ENCODE data around the gene CCDC3. TPM values are rescaled to one million over a fixed set of nuclear protein-coding genes. Genes with fewer than 3 reads are reported as not detected.

CCDC3 gene
- total RNA-seq, 1 experiment from 2014 or later = 1.4 TPM

- Histone ChIP-seq H3K79me2 (ENCODE audit: low read length) (no peaks in the 10 kb centered on the region), H2AFZ (ENCODE audit: low read length) (no peak overlapping the region), H3K4me1 (ENCODE audit: low read length) (peaks cover 16% of the 10 kb centered on the region), H4K20me1 (ENCODE audit: insufficient read depth, low read depth, low read length) (no peaks in the 10 kb centered on the region), H3K4me3 (ENCODE audit: low read length) (no peak overlapping the region), H3K9me2 (replicated peaks; ENCODE audit: insufficient read depth, low read length) (no peaks in the 10 kb centered on the region), H3K9me3 (ENCODE audit: low read length) (no peaks in the 10 kb centered on the region; the same call in 1 of the 2 replicates), H3K27ac (ENCODE audit: low read length) (no peak overlapping the region), H3K4me2 (ENCODE audit: low read depth, low read length, poor library complexity, severe bottlenecking) (no peak overlapping the region), H3K9ac (ENCODE audit: low read length) (no peak overlapping the region), H3K27me3 (ENCODE audit: low read length) (no peaks in the 10 kb centered on the region), H3K36me3 (ENCODE audit: insufficient read depth, low read length) (peaks cover 5% of the 10 kb centered on the region; the same call in 1 of the 2 replicates)
- no peak for DNase-seq
Measured at GRCh38 chr10:12927896-12928295, 73.6 kb downstream of the CCDC3 start.

- Histone ChIP-seq H3K27me3 (ENCODE audit: low read length) (no peaks in the 10 kb centered on the region), H3K9me3 (ENCODE audit: low read length) (no peaks in the 10 kb centered on the region; the same call in 1 of the 2 replicates), H4K20me1 (ENCODE audit: insufficient read depth, low read depth, low read length) (no peaks in the 10 kb centered on the region), H3K4me3 (ENCODE audit: low read length) (no peak overlapping the region), H3K9ac (ENCODE audit: low read length) (no peak overlapping the region), H2AFZ (ENCODE audit: low read length) (no peak overlapping the region), H3K27ac (ENCODE audit: low read length) (no peak overlapping the region), H3K36me3 (ENCODE audit: insufficient read depth, low read length) (peaks cover 5% of the 10 kb centered on the region; the same call in 1 of the 2 replicates), H3K79me2 (ENCODE audit: low read length) (no peaks in the 10 kb centered on the region), H3K4me2 (ENCODE audit: low read depth, low read length, poor library complexity, severe bottlenecking) (no peak overlapping the region), H3K9me2 (replicated peaks; ENCODE audit: insufficient read depth, low read length) (no peaks in the 10 kb centered on the region), H3K4me1 (ENCODE audit: low read length) (peaks cover 17% of the 10 kb centered on the region)
- no peak for DNase-seq
Measured at GRCh38 chr10:12925845-12926244, 75.7 kb downstream of the CCDC3 start.

GRCh38 chr10:12924911-12925310 is 76.6 kb downstream of the CCDC3 start:
- Histone ChIP-seq H3K4me2 (ENCODE audit: low read depth, low read length, poor library complexity, severe bottlenecking) (no peak overlapping the region), H3K9ac (ENCODE audit: low read length) (no peak overlapping the region), H3K9me2 (replicated peaks; ENCODE audit: insufficient read depth, low read length) (no peaks in the 10 kb centered on the region), H3K36me3 (ENCODE audit: insufficient read depth, low read length) (peaks cover 5% of the 10 kb centered on the region; the same call in 1 of the 2 replicates), H4K20me1 (ENCODE audit: insufficient read depth, low read depth, low read length) (no peaks in the 10 kb centered on the region), H3K9me3 (ENCODE audit: low read length) (no peaks in the 10 kb centered on the region; the same call in 1 of the 2 replicates), H2AFZ (ENCODE audit: low read length) (no peak overlapping the region), H3K4me1 (ENCODE audit: low read length) (peaks cover 12% of the 10 kb centered on the region), H3K27me3 (ENCODE audit: low read length) (no peaks in the 10 kb centered on the region), H3K27ac (ENCODE audit: low read length) (no peak overlapping the region), H3K4me3 (ENCODE audit: low read length) (no peak overlapping the region), H3K79me2 (ENCODE audit: low read length) (no peaks in the 10 kb centered on the region)
- no peak for DNase-seq

- H3K27me3 ChIP-seq (ENCODE audit: low read length) = no peaks in the 10 kb centered on the region
- H3K79me2 ChIP-seq (ENCODE audit: low read length) = no peaks in the 10 kb centered on the region
- no peak overlapping the region for H2AFZ ChIP-seq (ENCODE audit: low read length)
- H3K9ac ChIP-seq (ENCODE audit: low read length) = no peak overlapping the region
- no peaks in the 10 kb centered on the region for H4K20me1 ChIP-seq (ENCODE audit: insufficient read depth, low read depth, low read length)
- no peak overlapping the region for H3K4me2 ChIP-seq (ENCODE audit: low read depth, low read length, poor library complexity, severe bottlenecking)
- no peaks in the 10 kb centered on the region for H3K9me3 ChIP-seq (ENCODE audit: low read length)
- no peak for DNase-seq
- no peak overlapping the region for H3K27ac ChIP-seq (ENCODE audit: low read length)
- H3K36me3 ChIP-seq (ENCODE audit: insufficient read depth, low read length) = 0 out of 2 replicates have a peak, but pooled peaks cover 4% of the 10 kb centered on the region
- no peaks in the 10 kb centered on the region for H3K9me2 ChIP-seq (replicated peaks; ENCODE audit: insufficient read depth, low read length)
- H3K4me3 ChIP-seq (ENCODE audit: low read length) = no peak overlapping the region
- H3K4me1 ChIP-seq (ENCODE audit: low read length) = 0 out of 2 replicates have a peak, but pooled peaks cover 4% of the 10 kb centered on the region
Measured at GRCh38 chr10:12922117-12922900, 79.2 kb downstream of the CCDC3 start.

GRCh38 chr10:12921163-12921562 is 80.3 kb downstream of the CCDC3 start:
- Histone ChIP-seq H3K27ac (ENCODE audit: low read length) (no peak overlapping the region), H3K9me2 (replicated peaks; ENCODE audit: insufficient read depth, low read length) (no peaks in the 10 kb centered on the region), H3K79me2 (ENCODE audit: low read length) (no peaks in the 10 kb centered on the region)

GRCh38 chr10:12919574-12919973 is 81.9 kb downstream of the CCDC3 start:
- Histone ChIP-seq H3K9me3 (ENCODE audit: low read length) (no peaks in the 10 kb centered on the region), H3K79me2 (ENCODE audit: low read length) (no peaks in the 10 kb centered on the region), H2AFZ (ENCODE audit: low read length) (no peak overlapping the region), H3K4me2 (ENCODE audit: low read depth, low read length, poor library complexity, severe bottlenecking) (no peak overlapping the region), H3K36me3 (ENCODE audit: insufficient read depth, low read length) (no peaks in the 10 kb centered on the region), H3K9me2 (replicated peaks; ENCODE audit: insufficient read depth, low read length) (no peaks in the 10 kb centered on the region), H3K4me3 (ENCODE audit: low read length) (no peak overlapping the region), H3K27ac (ENCODE audit: low read length) (no peak overlapping the region), H3K27me3 (ENCODE audit: low read length) (no peaks in the 10 kb centered on the region), H4K20me1 (ENCODE audit: insufficient read depth, low read depth, low read length) (no peaks in the 10 kb centered on the region), H3K9ac (ENCODE audit: low read length) (no peak overlapping the region), H3K4me1 (ENCODE audit: low read length) (0 out of 2 replicates have a peak, but pooled peaks cover 4% of the 10 kb centered on the region)
- DNase-seq = no peak

More at GRCh38 chr10:12921163-12921562, 80.3 kb downstream of the CCDC3 start:
- H4K20me1 ChIP-seq (ENCODE audit: insufficient read depth, low read depth, low read length) = no peaks in the 10 kb centered on the region
- H3K4me3 ChIP-seq (ENCODE audit: low read length) = no peak overlapping the region
- H3K27me3 ChIP-seq (ENCODE audit: low read length) = no peaks in the 10 kb centered on the region
- H3K9ac ChIP-seq (ENCODE audit: low read length) = no peak overlapping the region
- no peaks in the 10 kb centered on the region for H3K36me3 ChIP-seq (ENCODE audit: insufficient read depth, low read length)
- no peak overlapping the region for H2AFZ ChIP-seq (ENCODE audit: low read length)
- no peak overlapping the region for H3K4me2 ChIP-seq (ENCODE audit: low read depth, low read length, poor library complexity, severe bottlenecking)
- no peaks in the 10 kb centered on the region for H3K9me3 ChIP-seq (ENCODE audit: low read length)
- 0 out of 2 replicates have a peak, but pooled peaks cover 4% of the 10 kb centered on the region for H3K4me1 ChIP-seq (ENCODE audit: low read length)
- no peak for DNase-seq

- Histone ChIP-seq H3K79me2 (ENCODE audit: low read length) (no peaks in the 10 kb centered on the region), H3K4me2 (ENCODE audit: low read depth, low read length, poor library complexity, severe bottlenecking) (no peak overlapping the region), H3K9me2 (replicated peaks; ENCODE audit: insufficient read depth, low read length) (no peaks in the 10 kb centered on the region), H3K9ac (ENCODE audit: low read length) (no peak overlapping the region), H3K27ac (ENCODE audit: low read length) (no peak overlapping the region), H3K36me3 (ENCODE audit: insufficient read depth, low read length) (no peaks in the 10 kb centered on the region), H3K27me3 (ENCODE audit: low read length) (no peaks in the 10 kb centered on the region), H4K20me1 (ENCODE audit: insufficient read depth, low read depth, low read length) (no peaks in the 10 kb centered on the region), H3K4me3 (ENCODE audit: low read length) (no peak overlapping the region), H2AFZ (ENCODE audit: low read length) (no peak overlapping the region), H3K4me1 (ENCODE audit: low read length) (0 out of 2 replicates have a peak, but pooled peaks cover 4% of the 10 kb centered on the region), H3K9me3 (ENCODE audit: low read length) (no peaks in the 10 kb centered on the region)
- no peak for DNase-seq
Measured at GRCh38 chr10:12916587-12916986, 84.9 kb downstream of the CCDC3 start.

GRCh38 chr10:12915637-12916168 is 85.8 kb downstream of the CCDC3 start:
- Histone ChIP-seq H3K4me2 (ENCODE audit: low read depth, low read length, poor library complexity, severe bottlenecking) (no peak overlapping the region), H3K27me3 (ENCODE audit: low read length) (no peaks in the 10 kb centered on the region), H3K36me3 (ENCODE audit: insufficient read depth, low read length) (no peaks in the 10 kb centered on the region), H3K79me2 (ENCODE audit: low read length) (no peaks in the 10 kb centered on the region), H3K9me3 (ENCODE audit: low read length) (no peaks in the 10 kb centered on the region), H2AFZ (ENCODE audit: low read length) (no peak overlapping the region), H3K9ac (ENCODE audit: low read length) (no peak overlapping the region), H3K4me3 (ENCODE audit: low read length) (no peak overlapping the region), H3K4me1 (ENCODE audit: low read length) (no peaks in the 10 kb centered on the region), H4K20me1 (ENCODE audit: insufficient read depth, low read depth, low read length) (no peaks in the 10 kb centered on the region), H3K27ac (ENCODE audit: low read length) (no peak overlapping the region), H3K9me2 (replicated peaks; ENCODE audit: insufficient read depth, low read length) (no peaks in the 10 kb centered on the region)
- no peak for DNase-seq
